ENCODE results near the gene U2AF2. TPM values are rescaled to one million over a fixed set of nuclear protein-coding genes. Genes with fewer than 3 reads are reported as not detected.

U2AF2 gene
- total RNA-seq, 2 experiments from 2014 or later, result 211 to 264 TPM

DNA sequence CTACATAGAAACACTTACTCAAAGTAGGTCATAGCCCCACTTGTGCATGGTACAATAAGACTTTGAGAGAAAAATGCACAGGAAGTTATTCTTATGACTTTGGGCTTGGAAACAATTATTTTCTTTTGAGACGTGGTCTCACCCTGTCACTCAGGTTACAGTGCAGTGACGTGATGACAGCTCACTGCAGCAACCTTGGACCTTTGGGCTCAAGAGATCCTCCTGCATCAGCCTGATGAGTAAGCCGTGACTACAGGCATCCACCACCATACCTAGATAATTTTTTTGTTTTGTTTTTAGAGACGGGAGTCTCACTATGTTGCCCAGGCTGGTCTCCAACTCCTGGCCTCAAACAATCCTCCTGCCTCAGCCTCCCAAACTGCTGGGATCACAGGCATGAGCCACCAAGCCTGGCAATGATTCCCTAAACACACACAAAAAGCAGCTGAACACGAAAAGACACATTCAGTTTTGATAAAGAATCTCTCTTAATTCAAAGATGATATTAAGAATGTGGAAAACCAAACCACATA lies 65.4 kb downstream of the U2AF2 start:
- Histone ChIP-seq H3K9me2 (ENCODE audit: insufficient read depth, low read length) (no peaks in the 10 kb centered on the region), H3K79me2 (ENCODE audit: insufficient read depth, low read depth, low read length) (no peaks in the 10 kb centered on the region), H3K4me1 (ENCODE audit: insufficient read depth, low read length, poor library complexity, severe bottlenecking) (no peaks in the 10 kb centered on the region), H4K20me1 (ENCODE audit: insufficient read depth, low read length) (no peaks in the 10 kb centered on the region), H3K27ac (ENCODE audit: low read depth, low read length, poor library complexity, severe bottlenecking) (no peak overlapping the region), H3K4me2 (ENCODE audit: low read length) (no peak overlapping the region), H3K4me3 (ENCODE audit: low read depth, low read length, poor library complexity, severe bottlenecking) (no peak overlapping the region), H3K9me3 (ENCODE audit: low read length) (peaks cover 10% of the 10 kb centered on the region; the same call in 1 of the 2 replicates), H3K36me3 (ENCODE audit: insufficient read depth, low read length) (no peaks in the 10 kb centered on the region), H2AFZ (ENCODE audit: low read length) (no peak overlapping the region)
- intact Hi-C loops (cut with micrococcal nuclease; ENCODE audit: unreplicated experiment), result no loop called here
- no peak for DNase-seq (ENCODE audit: low spot score)
- CTCF ChIA-PET (ENCODE audit: unreplicated experiment), result no interaction called here
- POLR2A ChIA-PET, result no interaction called here
- TF ChIP-seq CTCF (conservative IDR thresholded peaks at IDR 0.05; ENCODE audit: low read length), result no peak
- TF ChIP-seq EZH2phosphoT487 (IDR thresholded peaks at IDR 0.05; ENCODE audit: borderline replicate concordance, low read depth, low read length), result no peak
- no TSS peak for BruUV-seq (replicated peaks)

- no peak overlapping the region for H3K4me2 ChIP-seq (ENCODE audit: low read length)
- H3K4me1 ChIP-seq (ENCODE audit: insufficient read depth, low read length, poor library complexity, severe bottlenecking), result no peaks in the 10 kb centered on the region
- no peak overlapping the region for H3K27ac ChIP-seq (ENCODE audit: low read depth, low read length, poor library complexity, severe bottlenecking)
- H3K4me3 ChIP-seq (ENCODE audit: low read depth, low read length, poor library complexity, severe bottlenecking), result no peak overlapping the region
- DNase-seq (ENCODE audit: low spot score), result no peak
- H2AFZ ChIP-seq (ENCODE audit: low read length), result no peak overlapping the region
- no peaks in the 10 kb centered on the region for H4K20me1 ChIP-seq (ENCODE audit: insufficient read depth, low read length)
- H3K79me2 ChIP-seq (ENCODE audit: insufficient read depth, low read depth, low read length), result no peaks in the 10 kb centered on the region
- H3K9me3 ChIP-seq (ENCODE audit: low read length), result peaks cover 10% of the 10 kb centered on the region; the same call in 1 of the 2 replicates
- H3K9me2 ChIP-seq (ENCODE audit: insufficient read depth, low read length), result no peaks in the 10 kb centered on the region
- ChIA-PET POLR2A (no interaction called here), CTCF (ENCODE audit: unreplicated experiment) (no interaction called here)
- TF ChIP-seq CTCF (conservative IDR thresholded peaks at IDR 0.05; ENCODE audit: low read length) (no peak), EZH2phosphoT487 (IDR thresholded peaks at IDR 0.05; ENCODE audit: borderline replicate concordance, low read depth, low read length) (no peak)
- BruUV-seq (replicated peaks), result no TSS peak
- intact Hi-C loops (cut with micrococcal nuclease; ENCODE audit: unreplicated experiment), result no loop called here
- H3K36me3 ChIP-seq (ENCODE audit: insufficient read depth, low read length), result no peaks in the 10 kb centered on the region
These were observed 66.0 kb downstream of the U2AF2 start for GRCh38 chr19:55720801-55721200.

- TF ChIP-seq CTCF (conservative IDR thresholded peaks at IDR 0.05; ENCODE audit: low read length) (no peak), EZH2phosphoT487 (IDR thresholded peaks at IDR 0.05; ENCODE audit: borderline replicate concordance, low read depth, low read length) (no peak)
- H3K4me3 ChIP-seq (ENCODE audit: low read depth, low read length, poor library complexity, severe bottlenecking), result no peak overlapping the region
- no peak for DNase-seq (ENCODE audit: low spot score)
- no peaks in the 10 kb centered on the region for H3K4me1 ChIP-seq (ENCODE audit: insufficient read depth, low read length, poor library complexity, severe bottlenecking)
- intact Hi-C loops (cut with micrococcal nuclease; ENCODE audit: unreplicated experiment), result no loop called here
- no peak overlapping the region for H2AFZ ChIP-seq (ENCODE audit: low read length)
- peaks cover 10% of the 10 kb centered on the region; the same call in 1 of the 2 replicates for H3K9me3 ChIP-seq (ENCODE audit: low read length)
- H3K4me2 ChIP-seq (ENCODE audit: low read length), result no peak overlapping the region
- no peaks in the 10 kb centered on the region for H3K36me3 ChIP-seq (ENCODE audit: insufficient read depth, low read length)
- no peak overlapping the region for H3K27ac ChIP-seq (ENCODE audit: low read depth, low read length, poor library complexity, severe bottlenecking)
- no TSS peak for BruUV-seq (replicated peaks)
- POLR2A ChIA-PET, result no interaction called here
- H3K9me2 ChIP-seq (ENCODE audit: insufficient read depth, low read length), result no peaks in the 10 kb centered on the region
- CTCF ChIA-PET (ENCODE audit: unreplicated experiment), result no interaction called here
- no peaks in the 10 kb centered on the region for H3K79me2 ChIP-seq (ENCODE audit: insufficient read depth, low read depth, low read length)
- no peaks in the 10 kb centered on the region for H4K20me1 ChIP-seq (ENCODE audit: insufficient read depth, low read length)
These were observed 68.7 kb downstream of the U2AF2 start for GRCh38 chr19:55723491-55723890.

Small RNA genes lying within 50 kb of the gene (small RNA-seq; reads per million reads assigned to genes)
- gene AC010525.2, result not detected

Other genes starting within 250 kb of the U2AF2 start
- 682 and 848 TPM in 2 replicates for gene UBE2S, start 247.2 kb upstream of the U2AF2 start, total RNA-seq (2014; rRNA removed; shearing (Covaris generic))
- gene UBE2S, start 247.2 kb upstream of the U2AF2 start, total RNA-seq (2022), result 285 and 321 TPM in 2 replicates
- gene SHISA7, start 211.7 kb upstream of the U2AF2 start, total RNA-seq (2014; rRNA removed; shearing (Covaris generic)), result not detected in 2 replicates
- gene SHISA7, start 211.7 kb upstream of the U2AF2 start, total RNA-seq (2022), result not detected in 2 replicates
- 89.5 and 115 TPM in 2 replicates for gene ISOC2, start 193.4 kb upstream of the U2AF2 start, total RNA-seq (2014; rRNA removed; shearing (Covaris generic))
- 37.0 and 37.7 TPM in 2 replicates for gene ISOC2, start 193.4 kb upstream of the U2AF2 start, total RNA-seq (2022)
- gene C19orf85, start 190.3 kb upstream of the U2AF2 start, total RNA-seq (2014; rRNA removed; shearing (Covaris generic)), result not detected in 2 replicates
- gene C19orf85, start 190.3 kb upstream of the U2AF2 start, total RNA-seq (2022), result not detected in 2 replicates
- gene ZNF628, start 178.4 kb upstream of the U2AF2 start, total RNA-seq (2014; rRNA removed; shearing (Covaris generic)), result 1.8 and 5.2 TPM in 2 replicates
- gene ZNF628, start 178.4 kb upstream of the U2AF2 start, total RNA-seq (2022), result 8.6 and 10.6 TPM in 2 replicates
- gene NAT14, start 169.8 kb upstream of the U2AF2 start, total RNA-seq (2014; rRNA removed; shearing (Covaris generic)), result 29.1 and 33.2 TPM in 2 replicates
- gene NAT14, start 169.8 kb upstream of the U2AF2 start, total RNA-seq (2022), result 24.2 and 28.3 TPM in 2 replicates
- gene SSC5D, start 166.6 kb upstream of the U2AF2 start, total RNA-seq (2014; rRNA removed; shearing (Covaris generic)), result 0.23 and 0.50 TPM in 2 replicates
- gene SSC5D, start 166.6 kb upstream of the U2AF2 start, total RNA-seq (2022), result 1.7 and 2.7 TPM in 2 replicates
- gene SBK2, start 117.9 kb upstream of the U2AF2 start, total RNA-seq (2014; rRNA removed; shearing (Covaris generic)), result not detected in 2 replicates
- gene SBK2, start 117.9 kb upstream of the U2AF2 start, total RNA-seq (2022), result not detected in 2 replicates
- not detected in 2 replicates for gene SBK3, start 109.5 kb upstream of the U2AF2 start, total RNA-seq (2014; rRNA removed; shearing (Covaris generic))
- gene SBK3, start 109.5 kb upstream of the U2AF2 start, total RNA-seq (2022), result 0.34 and 0.68 TPM in 2 replicates
- gene ZNF579, start 74.2 kb upstream of the U2AF2 start, total RNA-seq (2014; rRNA removed; shearing (Covaris generic)), result 4.1 and 6.1 TPM in 2 replicates
- 11.1 and 11.6 TPM in 2 replicates for gene ZNF579, start 74.2 kb upstream of the U2AF2 start, total RNA-seq (2022)
- gene FIZ1, start 55.5 kb upstream of the U2AF2 start, total RNA-seq (2014; rRNA removed; shearing (Covaris generic)), result 6.0 and 6.8 TPM in 2 replicates
- 17.1 and 18.0 TPM in 2 replicates for gene FIZ1, start 55.5 kb upstream of the U2AF2 start, total RNA-seq (2022)
- gene ZNF524, start 54.7 kb upstream of the U2AF2 start, total RNA-seq (2014; rRNA removed; shearing (Covaris generic)), result 14.5 and 21.6 TPM in 2 replicates
- gene ZNF524, start 54.7 kb upstream of the U2AF2 start, total RNA-seq (2022), result 9.2 and 12.3 TPM in 2 replicates
- 2.1 and 3.0 TPM in 2 replicates for gene ZNF865, start 49.4 kb upstream of the U2AF2 start, total RNA-seq (2014; rRNA removed; shearing (Covaris generic))
- gene ZNF865, start 49.4 kb upstream of the U2AF2 start, total RNA-seq (2022), result 11.3 and 13.0 TPM in 2 replicates
- gene ZNF784, start 30.5 kb upstream of the U2AF2 start, total RNA-seq (2014; rRNA removed; shearing (Covaris generic)), result 3.4 and 6.6 TPM in 2 replicates
- 4.0 and 5.4 TPM in 2 replicates for gene ZNF784, start 30.5 kb upstream of the U2AF2 start, total RNA-seq (2022)
- gene ZNF580, start 14.0 kb upstream of the U2AF2 start, total RNA-seq (2014; rRNA removed; shearing (Covaris generic)), result 17.6 and 24.4 TPM in 2 replicates
- 50.0 and 52.1 TPM in 2 replicates for gene ZNF580, start 14.0 kb upstream of the U2AF2 start, total RNA-seq (2022)
- gene ZNF581, start 11.4 kb upstream of the U2AF2 start, total RNA-seq (2014; rRNA removed; shearing (Covaris generic)), result 26.6 and 44.5 TPM in 2 replicates
- 39.7 and 41.8 TPM in 2 replicates for gene ZNF581, start 11.4 kb upstream of the U2AF2 start, total RNA-seq (2022)
- gene CCDC106, start 6.8 kb upstream of the U2AF2 start, total RNA-seq (2014; rRNA removed; shearing (Covaris generic)), result 29.4 and 30.1 TPM in 2 replicates
- gene CCDC106, start 6.8 kb upstream of the U2AF2 start, total RNA-seq (2022), result 29.0 and 30.9 TPM in 2 replicates
- 40.5 and 46.3 TPM in 2 replicates for gene EPN1, start 20.2 kb downstream of the U2AF2 start, total RNA-seq (2014; rRNA removed; shearing (Covaris generic))
- gene EPN1, start 20.2 kb downstream of the U2AF2 start, total RNA-seq (2022), result 120 and 121 TPM in 2 replicates
- gene NLRP9, start 83.4 kb downstream of the U2AF2 start, total RNA-seq (2014; rRNA removed; shearing (Covaris generic)), result 0.21 TPM in 1 of 2 replicates, not detected in the other
- 0.17 TPM in 1 of 2 replicates, not detected in the other for gene NLRP9, start 83.4 kb downstream of the U2AF2 start, total RNA-seq (2022)
- not detected in 2 replicates for gene RFPL4A, start 104.1 kb downstream of the U2AF2 start, total RNA-seq (2014; rRNA removed; shearing (Covaris generic))
- gene RFPL4A, start 104.1 kb downstream of the U2AF2 start, total RNA-seq (2022), result not detected in 2 replicates
- gene RFPL4AL1, start 114.1 kb downstream of the U2AF2 start, total RNA-seq (2014; rRNA removed; shearing (Covaris generic)), result not detected in 2 replicates
- not detected in 2 replicates for gene RFPL4AL1, start 114.1 kb downstream of the U2AF2 start, total RNA-seq (2022)
- gene NLRP11, start 177.0 kb downstream of the U2AF2 start, total RNA-seq (2014; rRNA removed; shearing (Covaris generic)), result 72.9 and 79.3 TPM in 2 replicates
- 91.6 and 112 TPM in 2 replicates for gene NLRP11, start 177.0 kb downstream of the U2AF2 start, total RNA-seq (2022)
- gene NLRP4, start 181.5 kb downstream of the U2AF2 start, total RNA-seq (2014; rRNA removed; shearing (Covaris generic)), result 4.2 and 4.6 TPM in 2 replicates
- gene NLRP4, start 181.5 kb downstream of the U2AF2 start, total RNA-seq (2022), result 3.6 and 4.0 TPM in 2 replicates

Measured in OCI-LY7 (cell line).